ENCODE data around the gene TMEM59L. TPM values are rescaled to one million over a fixed set of nuclear protein-coding genes. Genes with fewer than 3 reads are reported as not detected.

TMEM59L gene
- total and polyA plus RNA-seq, 2 donors from 2014 or later = 1.5 to 5.9 TPM

- H3K9ac ChIP-seq (ENCODE audit: low read length in 3 of 3) = peak within 1 kb of the TSS; percentile 72 to 99 (median 95)
- FAIRE-seq (peak; percentile 77), DNase-seq (peak; percentile 98 to 99 (median 99))
- no peaks in the 10 kb centered on the region for H3K27me3 ChIP-seq (ENCODE audit: control insufficient read depth, insufficient read depth, low read length)
- H3K4me3 ChIP-seq (ENCODE audit: low read length in 3 of 3) = peak within 1 kb of the TSS; percentile 93 to 99 (median 98)
- TF ChIP-seq CTCF (IDR thresholded peaks at IDR 0.05; ENCODE audit: borderline replicate concordance, extremely low read depth, insufficient read depth) = no peak
- intact Hi-C loops (cut with DNase I) = no loop called here
- no peaks in the 10 kb centered on the region for H3K9me3 ChIP-seq (ENCODE audit: control insufficient read depth in 2 of 3, insufficient read depth in 1 of 3, low read length in 3 of 3)
- H3K4me1 ChIP-seq (ENCODE audit: control insufficient read depth in 2 of 3, insufficient read depth in 2 of 3, low read depth in 1 of 3, low read length in 3 of 3) = peaks cover 0 to 13% (median 9%) of the 10 kb centered on the region in 3 donors
- peaks cover 6 to 40% (median 23%) of the 10 kb centered on the region in 3 donors for H3K36me3 ChIP-seq (ENCODE audit: control insufficient read depth in 2 of 3, insufficient read depth in 3 of 3, low read length in 3 of 3)
- H3K27ac ChIP-seq (ENCODE audit: low read depth in 2 of 2, low read length in 2 of 2) = peak within 1 kb of the TSS; percentile 73 to 88
Observed at GRCh38 chr19:18571564-18572344, 40.9 kb upstream of the TMEM59L start, which contains the start of gene UBA52. UBA52 (plus strand) TSS chr19:18571857; CDS start chr19:18573301, 1,444 bp downstream.

- DNase-seq (no peak), FAIRE-seq (no peak)
- intact Hi-C loops (cut with DNase I) = no loop called here
- TF ChIP-seq CTCF (IDR thresholded peaks at IDR 0.05; ENCODE audit: borderline replicate concordance, extremely low read depth, insufficient read depth) = no peak
- Histone ChIP-seq H3K4me1 (ENCODE audit: control insufficient read depth in 2 of 3, insufficient read depth in 2 of 3, low read depth in 1 of 3, low read length in 3 of 3) (peaks cover 0 to 13% (median 9%) of the 10 kb centered on the region in 3 donors), H3K27me3 (ENCODE audit: control insufficient read depth, insufficient read depth, low read length) (no peaks in the 10 kb centered on the region), H3K9ac (ENCODE audit: low read length in 3 of 3) (no peak overlapping the region), H3K4me3 (ENCODE audit: low read length in 3 of 3) (no peak overlapping the region), H3K36me3 (ENCODE audit: control insufficient read depth in 2 of 3, insufficient read depth in 3 of 3, low read length in 3 of 3) (peaks cover 6 to 25% (median 17%) of the 10 kb centered on the region in 3 donors), H3K27ac (ENCODE audit: low read depth in 2 of 2, low read length in 2 of 2) (no peak overlapping the region), H3K9me3 (ENCODE audit: control insufficient read depth in 2 of 3, insufficient read depth in 1 of 3, low read length in 3 of 3) (no peaks in the 10 kb centered on the region)
Observed at GRCh38 chr19:18574691-18575291, 37.9 kb upstream of the TMEM59L start.

- intact Hi-C loops (cut with DNase I) = no loop called here
- H3K36me3 ChIP-seq (ENCODE audit: control insufficient read depth in 2 of 3, insufficient read depth in 3 of 3, low read length in 3 of 3) = peaks cover 6 to 25% (median 17%) of the 10 kb centered on the region in 3 donors
- no peak for FAIRE-seq
Observed at GRCh38 chr19:18576383-18576782, 36.3 kb upstream of the TMEM59L start.

More at GRCh38 chr19:18576383-18576782, 36.3 kb upstream of the TMEM59L start:
- peaks cover 0 to 13% (median 9%) of the 10 kb centered on the region in 3 donors for H3K4me1 ChIP-seq (ENCODE audit: control insufficient read depth in 2 of 3, insufficient read depth in 2 of 3, low read depth in 1 of 3, low read length in 3 of 3)
- TF ChIP-seq CTCF (IDR thresholded peaks at IDR 0.05; ENCODE audit: borderline replicate concordance, extremely low read depth, insufficient read depth) = no peak
- no peak overlapping the region for H3K27ac ChIP-seq (ENCODE audit: low read depth in 2 of 2, low read length in 2 of 2)
- no peak overlapping the region for H3K9ac ChIP-seq (ENCODE audit: low read length in 3 of 3)
- H3K27me3 ChIP-seq (ENCODE audit: control insufficient read depth, insufficient read depth, low read length) = no peaks in the 10 kb centered on the region
- no peak overlapping the region for H3K4me3 ChIP-seq (ENCODE audit: low read length in 3 of 3)
- DNase-seq = no peak
- H3K9me3 ChIP-seq (ENCODE audit: control insufficient read depth in 2 of 3, insufficient read depth in 1 of 3, low read length in 3 of 3) = no peaks in the 10 kb centered on the region

Data from kidney (tissue), 14 donors.